HepG2 (cell line): ENCODE data around the gene STMN3. TPM values are rescaled to one million over a fixed set of nuclear protein-coding genes. Genes with fewer than 3 reads are reported as not detected.

Experiments used
- FOSL2 ChIP-seq: sonication (generic); formaldehyde crosslinking; IDR thresholded peaks from 2 replicates; pipeline ENCODE4 v1.4.0; 2020; ENCODE audit warnings: missing genetic modification reagents
- GABPB1 ChIP-seq: IDR thresholded peaks from 2 replicates; pipeline ENCODE4 v1.6.1; 2016; ENCODE audit warnings: mild to moderate bottlenecking, missing genetic modification reagents, moderate library complexity, missing compliant biosample characterization
- GFI1 ChIP-seq: sonication (generic); formaldehyde crosslinking; IDR thresholded peaks from 2 replicates; pipeline ENCODE4 v1.5.0; 2020; ENCODE audit warnings: missing genetic modification reagents, mild to moderate bottlenecking, borderline replicate concordance
- HNF1A ChIP-seq, 2 experiments: sonication (generic) in 1 of 2; formaldehyde crosslinking in 1 of 2; IDR thresholded peaks; 2 replicates each; pipeline versions ENCODE4 v1.4.0 to v1.6.1; 2016 to 2020; ENCODE audit warnings: borderline replicate concordance in 1 of 2, low read depth in 1 of 2, mild to moderate bottlenecking in 1 of 2, missing genetic modification reagents in 1 of 2
- HNF1B ChIP-seq: sonication (generic); formaldehyde crosslinking; IDR thresholded peaks from 2 replicates; pipeline ENCODE4 v1.5.1; 2020; ENCODE audit warnings: mild to moderate bottlenecking, moderate library complexity, missing genetic modification reagents
- RBM22 ChIP-seq: fragments of 200-400 bp; formaldehyde crosslinking; optimal IDR thresholded peaks from 2 replicates; pipeline ENCODE3; 2017; ENCODE audit warnings: mild to moderate bottlenecking, low read length, moderate library complexity
- TAF1 ChIP-seq: sonication (generic); formaldehyde crosslinking; IDR thresholded peaks from 2 replicates; pipeline ENCODE4 v1.4.0; 2020; ENCODE audit warnings: missing genetic modification reagents
- TFAP4 ChIP-seq: sonication (generic); IDR thresholded peaks from 2 replicates; pipeline ENCODE4 v1.6.1; 2016; ENCODE audit warnings: low read depth, borderline replicate concordance
- ZNF230 ChIP-seq: sonication (generic); formaldehyde crosslinking; IDR thresholded peaks from 2 replicates; pipeline ENCODE4 v1.4.0; 2020; ENCODE audit warnings: mild to moderate bottlenecking, missing genetic modification reagents
- ZNF468 ChIP-seq: sonication (generic); formaldehyde crosslinking; IDR thresholded peaks from 2 replicates; pipeline ENCODE4 v1.8.0; 2022; ENCODE audit warnings: mild to moderate bottlenecking, moderate library complexity, missing genetic modification reagents
- ZNF557 ChIP-seq: sonication (generic); formaldehyde crosslinking; IDR thresholded peaks from 2 replicates; pipeline ENCODE4 v1.4.0; 2020; ENCODE audit warnings: missing genetic modification reagents
- ZNF687 ChIP-seq: sonication (generic); formaldehyde crosslinking; IDR thresholded peaks from 2 replicates; pipeline ENCODE4 v1.5.1; 2020; ENCODE audit warnings: mild to moderate bottlenecking, missing genetic modification reagents, moderate library complexity
- ZNF776 ChIP-seq: sonication (generic); formaldehyde crosslinking; IDR thresholded peaks from 2 replicates; pipeline ENCODE4 v1.4.0; 2020; ENCODE audit warnings: mild to moderate bottlenecking, missing genetic modification reagents
- polyA plus RNA-seq, 8 experiments: library from polyadenylated mRNA; depleted of rRNA in 3 of 8; stranded (reverse) in 7 of 8; unstranded in 1 of 8; fragments of >200 nt; fragmentation: Illumina TruSeq in 4 of 8; extraction: Trizol in 4 of 8; gene quantifications; 2 replicates each; pipeline versions ENCODE4 v1.2.1 to v1.2.3, GENCODE V29; 2011 to 2016; ENCODE audit warnings: low read depth in 4 of 8, missing spikeins in 1 of 8, mixed read lengths in 1 of 8; ENCODE audit not compliant: insufficient read depth in 1 of 8
- total RNA-seq, 5 experiments: library from RNA; depleted of rRNA; stranded (reverse); fragments of >200 nt; fragmentation: Illumina TruSeq; extraction: Trizol; gene quantifications; 2 replicates each; pipeline ENCODE4 v1.2.3, GENCODE V29; 2016; ENCODE audit warnings: low read depth in 1 of 5
- TF ChIP-seq, protein P1 (sequence below), 2 experiments: sonication (generic) in 1 of 2; formaldehyde crosslinking in 1 of 2; IDR thresholded peaks; 2 replicates each; pipeline versions ENCODE4 v1.4.0 to v1.6.1; 2018 to 2020; ENCODE audit warnings: missing genetic modification reagents in 2 of 2, borderline replicate concordance in 1 of 2, low read depth in 1 of 2, mild to moderate bottlenecking in 1 of 2, missing biosample characterization in 1 of 2

Gene STMN3
- total and polyA plus RNA-seq, 2 of the 13 experiments (the other 11 are each of a cell fraction or from before 2014, with no cell fraction given): 21.0 to 48.3 TPM

DNA sequence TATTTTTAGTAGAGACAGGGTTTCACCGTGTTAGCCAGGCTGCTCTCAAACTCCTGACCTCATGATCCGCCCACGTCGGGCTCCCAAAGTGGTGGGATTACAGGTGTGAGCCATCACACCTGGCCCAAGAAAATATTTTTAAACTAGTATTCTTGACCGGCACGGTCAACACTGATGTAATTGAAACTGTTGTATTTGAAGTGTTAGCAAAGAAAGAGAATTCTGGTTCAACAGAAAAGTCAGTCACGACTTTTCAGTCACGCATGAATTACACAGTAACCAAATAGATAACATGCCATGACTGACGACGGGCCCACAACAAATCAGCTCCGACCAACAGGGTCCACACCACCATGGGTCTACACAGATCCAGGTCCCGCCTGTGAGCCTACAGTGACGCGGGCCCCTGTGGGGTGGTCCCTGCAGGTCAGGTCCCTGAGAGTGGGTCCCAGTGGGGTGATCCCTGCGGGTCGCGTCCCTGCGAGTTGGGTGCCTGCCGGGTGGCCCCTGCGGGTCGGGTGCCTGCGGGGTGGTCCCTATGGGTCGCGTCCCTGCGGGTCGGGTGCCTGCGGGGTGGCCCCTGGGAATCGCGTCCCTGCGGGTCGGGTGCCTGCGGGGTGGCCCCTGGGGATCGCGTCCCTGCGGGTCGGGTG lies 27.3 kb downstream of the STMN3 start (continued):
- TF ChIP-seq, protein P1, sequence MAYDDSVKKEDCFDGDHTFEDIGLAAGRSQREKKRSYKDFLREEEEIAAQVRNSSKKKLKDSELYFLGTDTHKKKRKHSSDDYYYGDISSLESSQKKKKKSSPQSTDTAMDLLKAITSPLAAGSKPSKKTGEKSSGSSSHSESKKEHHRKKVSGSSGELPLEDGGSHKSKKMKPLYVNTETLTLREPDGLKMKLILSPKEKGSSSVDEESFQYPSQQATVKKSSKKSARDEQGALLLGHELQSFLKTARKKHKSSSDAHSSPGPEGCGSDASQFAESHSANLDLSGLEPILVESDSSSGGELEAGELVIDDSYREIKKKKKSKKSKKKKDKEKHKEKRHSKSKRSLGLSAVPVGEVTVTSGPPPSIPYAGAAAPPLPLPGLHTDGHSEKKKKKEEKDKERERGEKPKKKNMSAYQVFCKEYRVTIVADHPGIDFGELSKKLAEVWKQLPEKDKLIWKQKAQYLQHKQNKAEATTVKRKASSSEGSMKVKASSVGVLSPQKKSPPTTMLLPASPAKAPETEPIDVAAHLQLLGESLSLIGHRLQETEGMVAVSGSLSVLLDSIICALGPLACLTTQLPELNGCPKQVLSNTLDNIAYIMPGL (CRISPR knock-in tag; IDR thresholded peaks at IDR 0.05; ENCODE audit: borderline replicate concordance in 1 of 2, low read depth in 1 of 2): peak in 1 of 2 experiments; percentile 77; a peak in 1 of 4 replicates
- TF ChIP-seq ZNF468 (CRISPR knock-in tag) (no peak; the same call in 1 of the 2 replicates), HNF1A (IDR thresholded peaks at IDR 0.05; ENCODE audit: low read depth) (no peak), HNF1A (CRISPR knock-in tag; IDR thresholded peaks at IDR 0.05; ENCODE audit: borderline replicate concordance) (no peak), HNF1B (CRISPR knock-in tag) (no peak; the same call in none of the 2 replicates), ZNF557 (CRISPR knock-in tag) (0 out of 2 replicates have a peak, but pooled peaks have one; percentile 25), FOSL2 (CRISPR knock-in tag) (peak; percentile 7; the same call in 1 of the 2 replicates), GABPB1 (peak; percentile 45; the same call in 1 of the 2 replicates), TAF1 (CRISPR knock-in tag) (peak; percentile 47; the same call in 1 of the 2 replicates), ZNF776 (no peak; the same call in 1 of the 2 replicates), ZNF687 (peak; percentile 78), TFAP4 (no peak), GFI1 (CRISPR knock-in tag) (0 out of 2 replicates have a peak, but pooled peaks have one; percentile 24), RBM22 (peak; percentile 87), ZNF230 (CRISPR knock-in tag) (peak; percentile 56; the same call in 1 of the 2 replicates)
